NCI-H2196 (cell line): ENCODE results near the gene AGRP.

ENCODE experiments used
- DNase-seq: peaks from one replicate; lab custom pipeline; 2025; ENCODE audit not compliant: unreplicated experiment; lab: John Stamatoyannopoulos, UW

The AGRP gene

DNA sequence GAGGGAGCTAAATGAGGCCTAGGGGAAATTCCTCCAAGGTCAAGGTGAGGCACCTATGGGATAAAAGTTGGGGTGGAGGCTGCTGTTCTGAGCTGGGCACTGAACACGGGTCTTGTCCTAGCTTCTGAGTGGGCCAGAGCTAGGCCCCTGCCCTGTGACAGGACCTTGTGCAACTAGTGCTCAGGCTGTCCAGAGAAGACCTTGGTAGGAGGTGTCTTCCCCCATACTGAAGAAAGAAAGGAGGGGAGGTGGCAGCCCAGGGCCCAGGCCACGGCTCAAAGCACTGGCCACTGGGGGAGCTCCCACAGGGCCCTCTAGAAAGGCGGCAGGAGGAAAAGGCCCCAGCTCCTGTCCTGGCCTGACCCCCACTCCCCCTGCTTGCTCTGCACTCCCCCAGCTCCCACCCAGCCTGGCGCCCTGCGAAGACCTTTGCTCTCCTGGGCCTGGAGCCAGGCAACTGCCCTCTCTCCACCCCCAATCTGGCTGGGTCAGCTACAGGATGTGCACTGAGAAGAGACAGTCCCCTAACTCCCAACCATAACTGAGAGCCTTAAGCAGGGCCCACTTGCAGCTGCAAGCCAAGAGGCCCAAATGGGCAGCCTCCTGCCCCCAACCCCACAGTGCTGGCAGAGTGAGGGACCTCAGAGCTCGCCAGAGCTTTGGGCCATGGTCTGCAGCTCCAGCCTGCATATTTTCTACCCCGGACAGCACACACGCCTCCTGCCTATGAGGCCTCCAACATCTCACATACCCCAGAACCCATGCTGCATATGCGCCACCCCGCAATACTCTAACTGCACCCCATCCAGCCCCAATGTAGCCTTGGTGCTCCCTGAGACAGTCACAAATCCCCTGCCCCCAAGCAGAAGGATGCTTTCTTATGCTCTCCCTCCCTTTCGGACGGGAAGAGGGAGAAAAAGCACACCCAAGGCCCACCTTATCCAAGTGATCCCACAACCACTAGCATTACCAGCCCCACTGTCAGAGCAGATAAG is 37.1 kb downstream of the AGRP start:
- DNase-seq = no peak

- DNase-seq = no peak
These were observed 37.9 kb downstream of the AGRP start for GRCh38 chr16:67445441-67445912.

GRCh38 chr16:67445126-67445426 is 38.3 kb downstream of the AGRP start:
- DNase-seq = no peak

GRCh38 chr16:67444259-67445125 is 38.9 kb downstream of the AGRP start:
- DNase-seq = no peak

DNA sequence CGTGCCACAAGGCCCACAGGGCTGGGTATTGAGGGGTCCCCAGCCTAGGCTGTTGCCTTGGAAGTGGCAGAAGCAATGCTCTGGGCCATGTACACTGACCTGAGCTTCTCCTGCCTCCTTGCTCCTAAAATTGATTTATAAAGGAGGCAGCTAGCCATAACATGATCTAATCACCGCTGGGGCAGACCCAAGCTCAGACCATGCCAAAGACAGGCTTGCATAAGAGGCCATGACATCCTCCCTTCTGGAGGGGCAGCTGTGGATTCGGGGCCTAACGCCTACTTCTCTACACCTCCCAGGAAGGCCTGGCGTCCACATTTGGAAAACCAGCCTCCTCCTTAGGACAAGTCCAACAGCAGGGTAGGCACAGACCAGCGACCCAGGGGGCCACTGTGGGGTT is 40.1 kb downstream of the AGRP start:
- DNase-seq = no peak

GRCh38 chr16:67442581-67443255 is 40.6 kb downstream of the AGRP start:
- no peak for DNase-seq

GRCh38 chr16:67441907-67442306 is 41.4 kb downstream of the AGRP start:
- DNase-seq = no peak

DNA sequence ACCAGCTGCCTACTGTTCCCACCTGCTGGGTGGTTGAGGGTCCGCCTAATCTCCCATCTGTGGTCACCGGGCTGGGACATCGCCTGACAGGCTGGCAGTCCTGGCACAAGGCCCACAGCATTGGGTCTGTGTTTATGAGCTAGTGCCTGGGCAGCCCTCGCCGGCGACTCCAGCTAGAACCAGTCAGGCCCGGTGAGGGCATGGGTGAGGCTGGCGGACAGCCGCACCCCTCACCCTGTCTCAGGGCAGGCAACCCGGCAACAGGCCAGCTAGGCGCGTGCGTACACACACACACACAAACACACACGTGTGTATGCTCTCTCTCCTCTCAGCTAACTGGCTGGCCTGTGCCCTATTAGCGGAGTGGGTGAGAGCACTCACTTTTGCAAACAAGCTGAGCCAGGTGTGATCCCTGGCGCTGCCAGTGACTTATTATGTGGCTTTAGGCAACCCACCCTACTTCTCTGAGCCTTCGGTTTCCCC is 42.0 kb downstream of the AGRP start:
- peak; percentile 84 for DNase-seq

- no peak for DNase-seq
These were observed 44.4 kb downstream of the AGRP start for GRCh38 chr16:67438824-67439393.

DNA sequence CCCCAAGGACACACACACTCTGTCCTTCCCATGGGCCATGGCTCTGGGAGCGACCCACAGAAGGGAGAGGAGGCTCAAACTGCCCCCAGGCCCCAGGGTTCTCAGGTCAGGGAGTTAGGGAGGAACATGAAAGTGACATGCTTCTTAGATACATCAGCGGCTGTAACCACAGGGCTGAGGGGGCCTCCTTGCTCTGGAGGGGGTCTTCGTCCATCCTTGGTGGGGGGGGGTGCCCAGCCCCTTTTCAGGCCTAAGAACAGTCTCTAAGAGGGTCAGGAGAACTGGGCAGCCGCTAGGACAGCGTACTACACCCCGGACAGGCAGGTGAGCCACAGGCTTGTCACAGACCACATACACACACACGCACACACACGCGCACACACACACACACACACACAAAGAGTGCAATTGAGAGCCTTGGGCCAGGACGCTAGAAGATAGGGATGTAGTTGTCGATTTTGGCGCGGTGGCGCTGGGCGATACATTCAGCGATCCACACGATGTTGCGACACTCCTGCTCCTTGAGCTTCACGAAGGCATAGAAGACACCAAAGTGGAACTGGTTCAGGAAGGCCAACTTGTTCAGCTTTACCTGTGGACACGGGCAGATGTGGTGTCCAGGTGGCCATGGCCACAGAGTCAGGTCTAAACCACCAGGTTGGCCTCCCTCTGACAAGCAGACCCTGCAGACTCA is 45.1 kb downstream of the AGRP start:
- no peak for DNase-seq

DNA sequence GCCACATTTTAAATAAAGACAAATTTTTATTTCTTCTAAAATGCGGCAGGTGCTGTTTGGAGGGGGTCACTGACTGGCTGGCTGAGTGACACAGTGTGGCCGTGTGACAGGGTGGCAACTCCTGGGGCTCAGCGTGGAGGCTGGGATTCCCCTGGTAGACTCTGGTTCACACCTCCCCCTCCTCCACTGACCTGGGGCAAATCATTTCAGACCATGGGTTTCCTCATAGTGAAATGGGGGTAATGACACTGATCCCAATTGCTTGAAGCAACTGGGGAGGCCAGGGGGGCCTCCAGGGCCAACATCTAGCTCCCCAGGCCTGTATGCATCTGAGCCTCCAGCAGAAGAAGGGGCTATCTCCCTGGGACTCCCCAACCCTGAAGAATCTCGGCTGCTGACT is 45.8 kb downstream of the AGRP start:
- no peak for DNase-seq

DNA sequence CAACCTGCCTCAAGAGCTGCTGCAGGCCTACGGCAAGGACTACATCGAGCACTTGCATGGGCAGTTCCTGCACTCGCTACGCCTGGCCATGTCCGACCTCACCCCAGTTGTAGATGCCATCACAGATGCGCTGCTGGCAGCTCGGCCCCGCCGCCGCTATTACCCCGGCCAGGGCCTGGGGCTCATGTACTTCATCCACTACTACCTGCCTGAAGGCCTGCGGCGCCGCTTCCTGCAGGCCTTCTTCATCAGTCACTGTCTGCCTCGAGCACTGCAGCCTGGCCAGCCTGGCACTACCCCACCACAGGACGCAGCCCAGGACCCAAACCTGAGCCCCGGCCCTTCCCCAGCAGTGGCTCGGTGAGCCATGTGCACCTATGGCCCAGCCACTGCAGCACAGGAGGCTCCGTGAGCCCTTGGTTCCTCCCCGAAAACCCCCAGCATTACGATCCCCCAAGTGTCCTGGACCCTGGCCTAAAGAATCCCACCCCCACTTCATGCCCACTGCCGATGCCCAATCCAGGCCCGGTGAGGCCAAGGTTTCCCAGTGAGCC is 46.6 kb downstream of the AGRP start:
- no peak for DNase-seq

DNA sequence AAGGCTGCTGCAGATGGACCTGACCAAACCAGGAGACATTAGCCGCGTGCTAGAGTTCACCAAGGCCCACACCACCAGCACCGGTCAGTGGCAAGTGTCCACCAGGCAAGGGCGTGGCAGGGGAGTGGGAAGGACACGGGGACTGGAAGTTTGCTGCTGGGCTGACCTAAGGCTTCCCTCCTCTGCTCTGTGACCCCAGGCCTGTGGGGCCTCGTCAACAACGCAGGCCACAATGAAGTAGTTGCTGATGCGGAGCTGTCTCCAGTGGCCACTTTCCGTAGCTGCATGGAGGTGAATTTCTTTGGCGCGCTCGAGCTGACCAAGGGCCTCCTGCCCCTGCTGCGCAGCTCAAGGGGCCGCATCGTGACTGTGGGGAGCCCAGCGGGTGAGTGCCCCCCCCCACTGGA is 47.6 kb downstream of the AGRP start:
- no peak for DNase-seq

DNA sequence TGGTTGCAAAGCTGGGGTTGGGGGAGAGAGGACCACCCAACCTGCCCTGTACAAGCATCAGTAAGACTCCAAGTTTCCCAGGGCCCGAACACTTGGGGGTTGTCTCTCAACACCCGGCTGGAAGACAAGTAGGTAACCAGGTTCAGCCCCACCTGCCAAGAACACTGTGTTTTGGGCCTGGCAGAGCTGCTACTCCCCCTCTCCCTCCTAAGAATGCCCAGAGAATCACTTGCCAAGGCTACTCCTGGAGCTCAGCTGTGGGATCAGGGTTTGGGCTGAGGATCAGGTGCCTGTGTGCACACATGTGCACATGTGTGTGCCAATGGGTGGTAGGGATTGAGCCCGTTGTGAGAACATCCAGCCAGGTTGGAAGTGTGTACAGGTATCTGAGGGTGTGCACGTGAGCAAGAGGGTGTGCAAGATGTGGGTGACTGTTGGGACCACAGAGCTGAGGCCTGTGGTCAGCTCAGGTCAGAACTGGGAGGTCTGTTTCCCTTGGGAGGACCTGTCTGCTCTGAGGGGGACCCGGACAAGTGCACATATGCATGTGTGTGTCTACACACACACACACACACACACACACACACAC is 50.1 kb downstream of the AGRP start:
- no peak for DNase-seq
